SK-MEL-5 (cell line): Measurements from ENCODE around the gene KRT73. TPM values are rescaled to one million over a fixed set of nuclear protein-coding genes. Genes with fewer than 3 reads are reported as not detected.

Experiments
- DNase-seq: peaks from one replicate; pipeline ENCODE4 v3.0.0-alpha.2; 2016; ENCODE audit warnings: low read depth, low spot score
- in situ Hi-C: cut with HindIII; loops from 2 replicates; pipeline ENCODE4 v1.10.0; 2016; ENCODE audit warnings: low sequenced_read_pairs, high pct_unique_total_duplicates, low pct_unique_long_range_greater_than_20kb
- total RNA-seq: library from RNA; depleted of rRNA; stranded (reverse); fragments of >200 nt; shearing (Covaris generic); gene quantifications from 2 replicates; pipeline ENCODE4 v1.2.3, GENCODE V29; 2014

Gene KRT73
- total RNA-seq, 1 experiment from 2014 or later, result not detected

DNA sequence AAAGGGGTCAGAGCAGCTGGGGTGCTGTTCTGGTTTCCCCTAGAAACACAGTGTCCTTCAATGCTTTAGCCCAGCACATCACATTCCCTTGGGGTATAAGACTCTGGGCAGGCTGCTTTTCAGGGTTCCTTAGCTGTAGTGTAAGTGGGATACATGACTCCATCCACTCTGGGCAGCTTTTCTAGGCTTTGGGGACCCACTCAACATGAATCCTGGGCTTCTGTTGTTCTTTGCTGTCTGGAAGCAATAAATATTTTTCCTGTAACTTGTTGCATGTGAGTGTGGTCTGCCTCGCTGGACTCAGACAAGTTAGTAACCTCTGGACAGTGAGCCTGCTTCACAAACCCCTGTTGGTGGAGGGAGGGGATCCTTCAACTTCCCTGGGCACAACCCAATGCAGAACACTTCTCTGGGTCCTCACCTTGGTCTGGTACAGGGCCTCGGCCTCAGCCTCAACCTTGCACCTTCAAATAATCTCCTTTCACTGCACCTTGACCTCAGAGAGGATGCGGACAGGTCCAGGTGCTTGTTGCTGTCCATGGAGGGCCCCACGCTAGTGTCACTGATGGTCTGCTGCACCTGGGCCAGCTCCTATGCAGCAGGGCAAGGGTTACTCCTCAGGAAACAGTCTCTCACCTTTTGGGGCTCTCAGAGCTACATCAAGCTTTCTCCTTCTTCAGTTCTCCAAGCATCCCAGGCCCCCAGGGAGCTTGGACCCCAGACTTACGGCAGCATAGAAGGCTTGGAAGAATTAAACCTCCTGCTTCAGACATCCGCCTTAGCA is 13.5 kb upstream of the KRT73 start:
- in situ Hi-C loops, result loop anchor here (25.0 kb wide), 1 partner anchor 155 kb away; the partner anchor contains the start of genes KRT3 and KRT76
- DNase-seq, result no peak

DNA sequence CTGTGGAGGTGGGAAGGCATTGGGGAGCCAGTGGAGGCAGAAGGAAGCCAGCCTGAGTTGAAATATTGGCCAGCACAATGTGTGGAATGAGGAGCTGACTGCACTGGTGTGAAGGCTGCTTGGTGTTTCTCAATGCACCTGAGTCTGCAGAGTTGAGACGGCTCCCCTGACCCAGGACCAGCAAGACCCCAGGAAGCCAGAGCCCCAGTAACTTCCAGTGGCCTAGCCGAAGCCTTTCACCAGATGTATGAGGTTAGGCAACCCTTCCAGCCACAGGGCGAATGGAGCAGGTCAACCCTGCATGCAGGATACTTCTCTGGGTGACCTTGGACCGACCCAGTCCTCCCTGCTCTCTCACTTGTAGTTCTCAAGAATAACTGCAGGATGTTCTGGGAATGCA is 12.9 kb upstream of the KRT73 start:
- in situ Hi-C loops, result loop anchor here (25.0 kb wide), 1 partner anchor 156 kb away; the partner anchor contains the start of genes KRT3 and KRT76
- DNase-seq, result no peak

DNA sequence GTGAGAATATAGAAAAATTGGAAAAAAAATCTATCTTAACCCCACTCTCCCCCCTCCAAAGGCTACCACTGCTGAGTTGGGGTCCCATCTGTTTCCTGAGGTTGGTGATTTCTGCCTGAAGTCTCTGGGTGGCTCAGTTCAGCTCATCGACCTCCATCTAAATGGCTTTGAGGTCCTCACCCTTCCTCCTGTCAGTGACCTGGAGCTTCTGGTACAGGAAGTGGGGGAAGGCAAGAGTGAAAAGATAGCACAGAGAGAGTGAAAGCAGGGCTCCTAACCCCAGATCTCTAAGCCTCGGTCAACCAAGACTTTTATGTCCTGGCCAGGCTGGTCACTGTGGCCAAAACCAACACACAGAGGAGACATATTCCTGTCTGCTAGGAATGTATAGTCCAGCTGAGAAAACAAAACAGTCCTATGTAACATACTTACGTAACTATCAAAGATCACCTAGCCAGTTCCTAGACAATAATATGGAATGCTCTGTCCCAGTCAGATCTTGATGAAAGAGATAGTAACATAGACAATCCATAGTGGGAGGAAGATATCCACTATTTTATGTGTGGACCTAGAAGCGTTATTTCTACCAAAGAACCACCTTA is 12.3 kb upstream of the KRT73 start:
- DNase-seq, result no peak
- in situ Hi-C loops, result loop anchor here (25.0 kb wide), 1 partner anchor 157 kb away; the partner anchor contains the start of genes KRT3 and KRT76

DNA sequence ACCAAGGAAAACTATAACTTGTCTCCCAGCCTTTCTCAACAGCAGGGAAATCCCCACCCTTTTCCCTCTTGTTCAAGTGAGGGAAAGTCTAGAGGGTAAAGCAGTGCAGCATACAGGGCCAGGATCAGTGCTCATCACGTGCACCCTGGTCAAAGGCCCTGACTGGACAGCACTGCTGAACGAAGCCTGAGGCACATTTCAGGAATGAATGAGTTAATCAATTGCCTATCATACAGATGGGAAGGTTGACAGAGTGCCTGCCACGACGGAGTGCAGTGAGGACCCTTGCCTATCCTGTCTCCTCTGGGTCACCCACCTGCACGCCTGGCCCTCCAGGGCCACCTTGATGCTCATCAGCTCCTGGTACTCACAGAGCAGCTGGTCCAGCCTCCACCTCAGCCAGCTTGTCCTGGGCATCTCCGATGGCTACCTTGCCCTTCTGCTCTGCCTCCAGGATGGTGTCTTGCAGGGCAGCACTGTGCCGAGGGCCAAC is 11.7 kb upstream of the KRT73 start:
- in situ Hi-C loops, result loop anchor here (25.0 kb wide), 1 partner anchor 157 kb away; the partner anchor contains the start of genes KRT3 and KRT76
- no peak for DNase-seq

DNA sequence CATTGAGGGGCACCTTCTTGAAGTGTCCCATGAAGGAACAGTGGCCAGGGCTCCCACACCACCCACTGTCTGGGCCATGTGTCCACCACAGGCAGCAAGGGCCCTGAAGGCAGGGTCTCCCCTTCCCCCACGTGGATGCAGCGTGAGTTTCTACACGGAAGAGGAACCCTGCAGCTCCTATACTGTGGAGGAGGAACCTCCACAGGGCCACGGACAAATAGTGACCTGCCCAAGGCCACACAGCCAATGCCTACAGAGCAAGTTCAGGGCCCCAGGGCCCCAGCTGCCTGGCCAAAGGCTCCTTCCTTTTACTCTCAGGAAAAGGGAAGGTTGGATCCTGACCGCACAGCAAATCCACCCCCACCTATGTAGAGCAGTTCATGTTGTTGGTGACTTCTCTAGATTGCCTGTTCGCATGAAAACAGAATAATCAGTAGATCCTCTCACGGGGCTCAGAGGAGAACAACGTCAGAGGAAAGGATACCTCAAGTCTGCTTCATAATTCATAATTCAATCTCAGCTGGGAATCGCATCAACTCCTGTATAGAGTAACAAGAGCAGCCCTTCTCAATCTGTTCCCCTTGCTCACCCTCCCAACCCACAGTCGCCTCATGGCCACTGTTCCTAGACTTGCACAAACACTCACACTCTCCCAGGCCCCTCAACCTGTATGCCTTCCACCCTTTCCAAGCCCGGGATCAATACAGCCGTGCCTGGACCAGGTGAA is 11.1 kb upstream of the KRT73 start:
- DNase-seq, result no peak
- in situ Hi-C loops, result loop anchor here (25.0 kb wide), 1 partner anchor 158 kb away; the partner anchor contains the start of genes KRT3 and KRT76

DNA sequence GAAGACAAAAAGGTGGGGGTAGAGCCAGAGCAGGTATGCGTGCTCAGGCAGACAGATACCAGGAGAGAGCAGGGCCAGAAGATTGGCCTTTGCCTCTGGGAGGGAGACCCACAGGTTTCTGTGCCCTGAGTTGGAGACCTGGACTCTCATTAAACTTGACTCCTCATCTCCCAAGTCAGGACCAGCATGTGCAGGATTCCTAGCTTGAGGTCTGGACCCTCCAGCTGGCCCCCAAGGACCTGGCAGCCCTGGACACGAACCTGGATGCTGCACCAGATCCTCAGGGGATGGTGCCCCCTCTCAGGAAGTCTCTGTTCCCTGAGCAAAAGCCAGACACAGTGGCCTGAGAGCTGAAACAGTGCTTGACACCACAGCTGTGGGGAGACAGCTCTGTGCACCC is 10.5 kb upstream of the KRT73 start:
- in situ Hi-C loops, result loop anchor here (25.0 kb wide), 1 partner anchor 158 kb away; the partner anchor contains the start of genes KRT3 and KRT76
- no peak for DNase-seq

DNA sequence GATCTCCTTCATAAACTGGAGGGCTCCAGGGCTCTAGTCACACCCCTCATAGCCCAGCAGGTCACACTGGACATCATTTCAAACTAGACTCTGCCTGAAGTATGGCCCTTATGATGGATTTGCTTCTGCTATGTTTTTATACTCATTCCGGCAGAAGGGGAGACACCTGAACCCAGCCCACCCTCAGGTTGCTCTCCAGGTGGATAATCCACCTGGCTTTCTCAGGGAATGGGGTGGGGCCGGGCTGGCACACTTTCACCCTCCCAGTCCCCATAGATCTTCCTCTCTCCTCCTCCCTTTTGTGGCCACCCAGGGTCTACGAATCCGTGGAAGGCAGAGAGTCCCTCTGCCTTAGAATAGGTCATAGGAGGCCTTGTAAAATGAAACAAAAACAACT is 9.8 kb upstream of the KRT73 start:
- no peak for DNase-seq
- in situ Hi-C loops, result loop anchor here (25.0 kb wide), 1 partner anchor 159 kb away; the partner anchor contains the start of genes KRT3 and KRT76

DNA sequence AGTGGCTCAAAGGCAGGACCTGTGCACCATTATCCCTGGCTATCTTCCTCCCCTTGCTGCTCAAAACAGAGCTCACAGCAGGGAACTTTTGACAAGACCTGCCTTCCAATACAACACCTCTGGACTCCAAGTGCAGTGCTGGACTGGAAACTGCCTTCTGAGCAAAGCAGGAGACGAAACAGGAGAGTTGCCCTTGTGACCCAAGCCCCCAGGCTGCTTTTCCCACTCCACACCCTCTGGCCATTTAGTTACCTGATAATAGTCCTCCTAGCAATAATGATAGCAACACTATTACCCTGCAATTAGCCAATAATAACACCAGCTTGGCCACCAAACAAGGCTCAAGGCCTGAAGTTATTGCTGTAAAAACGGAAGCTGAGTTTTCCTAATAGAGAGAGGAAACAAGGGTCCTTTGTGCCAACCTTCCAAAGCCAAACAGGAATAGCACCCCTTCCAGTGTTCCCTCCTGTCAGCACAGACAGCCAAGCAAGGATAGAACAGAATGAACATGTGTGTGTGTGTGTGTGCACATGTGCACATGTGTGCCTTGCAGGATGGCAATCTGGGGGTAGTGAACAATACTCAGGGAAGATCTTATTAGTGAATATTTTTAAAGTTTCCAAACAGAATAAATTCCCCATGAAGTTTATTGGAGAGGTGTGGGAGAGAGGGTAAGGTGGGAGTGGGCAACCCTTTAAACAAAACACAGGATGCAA is 9.2 kb upstream of the KRT73 start:
- in situ Hi-C loops, result loop anchor here (25.0 kb wide), 1 partner anchor 160 kb away; the partner anchor contains the start of genes KRT3 and KRT76
- no peak for DNase-seq

DNA sequence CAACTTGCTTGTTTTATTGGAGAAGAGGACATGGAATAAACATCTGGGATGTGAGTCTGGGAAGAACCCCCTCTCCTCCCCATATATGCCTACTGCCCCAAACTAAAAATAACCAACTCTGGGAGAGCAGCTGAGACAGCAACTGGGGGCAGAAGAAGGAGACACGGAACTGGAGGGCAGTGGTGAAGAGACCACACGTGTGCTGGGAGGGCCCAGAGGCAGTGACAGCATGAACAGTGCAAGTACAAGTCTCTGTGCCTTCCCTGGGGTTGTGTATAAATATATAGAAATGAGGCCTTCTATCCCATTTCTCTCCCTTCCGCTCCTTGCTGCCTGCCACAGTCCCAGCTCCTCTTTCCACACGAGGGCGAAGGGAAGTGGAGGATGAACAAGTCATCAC is 4.0 kb upstream of the KRT73 start:
- in situ Hi-C loops, result no loop called here
- DNase-seq, result no peak

DNA sequence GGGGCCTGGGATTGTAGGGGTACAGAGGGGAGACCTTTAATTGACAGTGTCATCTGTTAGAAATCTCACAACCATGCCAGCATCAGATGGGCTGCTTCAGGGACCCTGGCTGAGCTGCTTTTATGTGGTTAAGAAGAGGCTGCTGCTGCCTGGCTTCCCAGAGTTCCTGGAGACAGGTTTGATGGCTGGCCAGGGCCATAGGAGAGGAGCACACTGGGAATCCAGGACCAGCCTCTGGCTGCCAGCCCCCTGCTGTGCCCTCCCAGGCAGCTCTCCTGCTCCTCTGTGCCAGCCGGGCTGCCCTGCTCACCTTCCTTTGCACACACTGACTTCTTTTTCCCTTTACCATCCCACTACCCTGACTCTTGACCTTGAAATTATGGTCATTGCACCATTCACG is 507 bp upstream of the KRT73 start:
- DNase-seq, result no peak
- in situ Hi-C loops, result no loop called here

DNA sequence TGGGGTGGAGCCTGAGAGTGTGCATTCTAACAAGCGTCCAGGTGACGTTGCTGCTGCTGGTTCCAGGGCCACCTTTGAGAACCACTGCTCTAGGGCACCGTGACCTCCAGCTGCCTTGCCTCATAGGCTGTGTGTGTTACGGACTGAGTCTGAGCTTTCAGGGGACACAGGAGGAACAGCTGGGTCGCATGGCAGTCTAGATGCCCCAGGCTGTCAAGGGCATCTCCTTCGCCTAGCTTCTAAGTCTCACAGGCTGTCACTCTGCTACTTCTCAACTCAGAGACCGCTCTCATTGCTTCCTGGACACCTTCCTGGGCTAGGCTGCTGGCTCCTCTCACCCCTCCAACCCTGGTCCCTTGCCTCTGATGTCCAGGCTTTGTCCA is 965 bp downstream of the KRT73 start:
- in situ Hi-C loops, result no loop called here
- no peak for DNase-seq

DNA sequence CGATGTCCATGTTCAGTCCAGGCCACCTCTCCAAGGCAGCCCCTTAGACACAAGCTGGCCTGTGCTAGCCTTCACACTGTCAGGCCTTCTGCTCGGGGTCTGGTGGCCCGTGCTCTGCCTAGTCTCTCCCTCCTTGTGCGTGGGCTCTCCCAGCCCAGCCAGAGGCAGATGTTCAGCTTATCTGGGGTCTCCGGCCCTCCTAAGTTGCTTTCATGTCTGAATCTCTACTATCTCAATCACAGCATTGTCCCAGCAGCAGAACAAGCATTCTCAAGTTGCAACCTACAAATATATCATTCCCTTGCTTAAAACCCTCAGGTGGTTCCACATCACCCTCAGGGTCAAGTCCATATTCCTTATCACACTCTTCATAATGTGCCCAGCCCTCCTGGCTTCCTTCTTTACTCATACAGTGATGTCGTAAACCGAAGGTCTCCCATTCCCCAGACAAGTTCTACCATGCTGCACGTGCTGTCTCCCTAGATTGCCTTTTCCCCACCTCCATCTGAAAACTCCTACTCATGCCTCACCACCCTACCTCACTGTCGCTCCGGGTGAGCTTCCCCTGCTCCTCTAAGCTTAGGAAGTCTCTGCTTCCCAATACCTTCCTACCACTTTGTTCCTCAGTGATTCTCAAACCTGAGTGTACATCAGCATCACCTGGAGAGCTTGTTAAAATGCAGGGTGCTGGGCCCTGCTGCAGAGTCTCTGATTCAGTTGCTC is 1.5 kb downstream of the KRT73 start:
- in situ Hi-C loops, result no loop called here
- no peak for DNase-seq

DNA sequence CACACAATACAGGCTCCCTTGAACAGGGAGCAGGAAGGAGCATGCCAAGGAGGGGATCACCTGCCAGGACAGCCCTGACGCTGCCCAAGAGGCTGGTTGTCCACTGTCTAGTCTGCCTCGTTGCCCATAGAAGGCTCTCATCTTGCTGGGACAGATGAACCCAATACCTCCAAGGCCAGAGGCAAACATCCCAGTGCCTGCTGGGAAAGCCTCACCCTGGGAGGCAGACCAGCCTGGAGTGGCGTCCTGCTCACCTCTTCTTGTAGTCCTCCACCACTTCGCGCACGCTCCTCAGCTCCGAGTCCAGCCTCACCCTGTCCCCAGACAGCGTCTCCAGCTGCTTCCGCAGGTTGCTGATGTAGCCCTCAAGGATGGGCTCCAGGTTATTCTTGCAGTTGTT is 2.4 kb downstream of the KRT73 start:
- no peak for DNase-seq
- in situ Hi-C loops, result no loop called here

DNA sequence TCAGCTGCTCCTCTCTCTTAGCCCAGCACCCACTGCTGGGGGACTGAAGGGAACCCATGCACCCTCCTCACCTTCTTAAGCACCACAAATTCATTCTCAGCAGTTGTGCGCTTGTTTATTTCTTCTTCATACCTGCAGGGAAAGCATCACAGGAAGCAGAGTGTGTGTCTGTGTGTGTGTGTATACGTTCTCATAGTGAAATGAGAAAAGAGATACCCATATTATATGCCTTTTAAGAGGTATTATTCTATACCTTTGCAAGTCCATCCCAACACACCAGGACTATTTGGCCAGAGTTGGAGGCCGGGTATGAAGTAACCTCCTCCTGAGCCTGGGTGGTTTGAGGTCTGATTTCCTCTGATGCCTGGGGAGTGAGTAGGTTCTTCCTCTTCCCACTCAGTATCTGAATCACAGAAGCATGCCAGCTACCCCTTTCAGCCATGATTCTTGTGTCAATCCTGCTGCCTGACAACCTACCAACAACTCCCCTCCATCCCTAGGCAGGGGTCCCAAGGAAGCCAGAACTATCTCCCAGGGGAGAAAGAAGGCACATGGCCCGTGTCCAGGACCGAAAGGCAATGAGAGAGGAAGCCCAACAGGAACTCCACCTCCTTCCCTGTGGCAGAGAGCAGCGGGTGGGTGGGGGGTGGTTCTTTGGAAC is 3.0 kb downstream of the KRT73 start:
- in situ Hi-C loops, result no loop called here
- DNase-seq, result no peak

DNA sequence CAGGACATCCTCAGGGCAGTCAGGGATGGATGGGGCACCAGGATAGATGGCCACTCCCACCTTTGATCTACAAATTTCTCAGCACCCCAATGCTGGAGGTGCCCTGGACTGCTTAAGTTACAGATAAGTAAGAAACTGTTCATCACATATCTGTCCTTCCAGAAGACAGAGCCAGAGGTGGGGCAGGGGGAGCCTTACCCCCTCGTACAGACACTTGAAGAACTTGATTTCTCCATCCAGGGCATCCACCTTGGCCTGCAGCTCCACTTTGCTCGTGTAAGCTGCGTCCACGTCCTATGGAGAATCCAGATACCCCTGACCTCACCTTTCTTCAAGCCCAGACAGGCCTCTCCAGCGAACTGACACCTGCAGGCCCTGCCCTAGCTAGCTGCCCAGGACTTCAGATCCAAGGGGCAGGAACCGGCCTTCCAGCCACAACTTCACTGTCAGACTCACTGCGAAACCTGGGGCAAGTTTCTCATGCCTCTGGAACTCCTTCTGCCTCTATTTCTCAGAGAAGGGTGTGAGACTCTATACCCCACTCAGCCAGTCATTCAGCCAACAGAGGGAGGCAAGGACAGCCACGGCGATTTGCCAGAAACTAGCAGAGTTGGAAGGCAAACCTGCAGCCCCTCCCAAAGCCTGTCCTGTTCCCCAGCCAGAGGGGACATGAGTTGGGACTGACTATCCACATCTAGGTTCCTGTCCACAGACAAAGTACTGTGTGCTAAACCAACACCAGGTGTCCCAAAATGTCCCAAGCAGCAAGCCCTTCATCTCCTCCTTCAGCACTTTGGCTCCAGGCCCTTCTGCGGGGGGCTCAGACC is 3.8 kb downstream of the KRT73 start:
- in situ Hi-C loops, result no loop called here
- DNase-seq, result no peak
